Stimulated activated CD8-positive, alpha-beta memory T cell treated with anti-CD3 and anti-CD28 coated beads, Interleukin-4, amount 100 ng/mL, for 1 hour (primary cell): Measurements from ENCODE around the gene SCYGR6.

ENCODE experiments used
- DNase-seq, 2 donors: peaks; one replicate each; pipeline ENCODE4 v3.0.0-alpha.2; 2020; ENCODE audit warnings: low read depth in 2 of 2, low spot score in 1 of 2

SCYGR6 gene

GRCh38 chr2:227716501-227716900 lies 8.1 kb downstream of the SCYGR6 start:
- DNase-seq = no peak

- DNase-seq = no peak
These were observed 11.3 kb downstream of the SCYGR6 start for GRCh38 chr2:227713291-227713690.

- DNase-seq = no peak
These were observed 13.6 kb downstream of the SCYGR6 start for GRCh38 chr2:227710986-227711385.

DNA sequence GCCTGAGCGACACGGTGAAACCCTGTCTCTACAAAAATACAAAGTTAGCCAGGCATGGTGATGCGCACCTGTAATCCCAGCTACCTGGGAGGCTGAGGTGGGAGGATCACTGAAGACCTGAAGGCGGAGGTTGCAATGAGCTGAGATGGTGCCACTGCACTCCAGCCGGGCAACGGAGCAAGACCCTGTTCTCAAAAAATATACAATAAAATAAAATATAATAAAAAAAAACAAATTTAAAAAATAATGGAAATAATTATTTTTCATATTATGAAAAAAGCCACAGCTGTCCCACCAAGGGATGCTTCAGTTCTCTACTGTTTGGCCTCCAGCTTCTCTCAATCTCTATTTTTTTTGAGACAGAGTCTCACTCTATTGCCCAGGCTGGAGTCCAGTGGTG lies 17.2 kb downstream of the SCYGR6 start:
- DNase-seq = no peak

- no peak for DNase-seq
These were observed 17.7 kb downstream of the SCYGR6 start for GRCh38 chr2:227706859-227707258.

DNA sequence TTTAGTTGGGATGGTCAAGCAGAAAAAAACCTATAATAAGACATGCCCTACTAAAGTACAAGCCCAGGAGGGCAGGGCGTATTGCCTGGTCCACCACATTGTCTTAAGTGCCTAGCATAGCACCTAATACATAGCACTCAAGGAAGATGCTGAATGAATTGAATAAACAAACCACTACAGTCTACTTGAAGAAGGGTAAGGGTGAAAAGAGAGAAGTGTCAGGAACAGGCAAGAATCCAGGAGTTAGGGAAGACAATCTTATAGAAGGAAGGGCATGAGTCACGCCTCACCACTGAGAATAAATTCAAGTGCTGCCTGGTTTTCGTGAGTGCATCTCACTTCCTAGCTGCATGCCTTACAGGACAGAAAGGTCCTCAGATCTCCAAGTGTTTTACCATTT lies 20.6 kb downstream of the SCYGR6 start:
- no peak for DNase-seq

GRCh38 chr2:227703280-227703732 lies 21.3 kb downstream of the SCYGR6 start:
- DNase-seq = no peak

DNA sequence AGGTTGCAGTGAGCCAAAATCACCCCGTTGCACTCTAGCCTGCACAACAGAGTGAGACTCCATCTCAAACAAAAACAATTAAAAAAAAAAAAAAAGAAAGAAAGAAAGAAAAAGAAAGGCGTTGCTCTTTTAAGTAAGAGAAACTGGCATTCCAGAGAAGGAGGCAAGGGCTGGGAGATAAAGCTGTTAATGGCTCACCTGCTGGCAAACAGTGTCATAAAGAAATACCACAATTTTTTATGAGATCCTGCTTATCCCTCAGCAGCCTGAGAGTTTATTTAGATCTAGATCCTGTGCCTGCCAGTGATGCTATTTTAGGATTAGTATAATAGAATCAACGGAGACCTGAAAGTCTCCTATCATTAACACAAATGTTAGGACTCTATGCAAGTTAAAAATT lies 23.0 kb downstream of the SCYGR6 start:
- no peak for DNase-seq

DNA sequence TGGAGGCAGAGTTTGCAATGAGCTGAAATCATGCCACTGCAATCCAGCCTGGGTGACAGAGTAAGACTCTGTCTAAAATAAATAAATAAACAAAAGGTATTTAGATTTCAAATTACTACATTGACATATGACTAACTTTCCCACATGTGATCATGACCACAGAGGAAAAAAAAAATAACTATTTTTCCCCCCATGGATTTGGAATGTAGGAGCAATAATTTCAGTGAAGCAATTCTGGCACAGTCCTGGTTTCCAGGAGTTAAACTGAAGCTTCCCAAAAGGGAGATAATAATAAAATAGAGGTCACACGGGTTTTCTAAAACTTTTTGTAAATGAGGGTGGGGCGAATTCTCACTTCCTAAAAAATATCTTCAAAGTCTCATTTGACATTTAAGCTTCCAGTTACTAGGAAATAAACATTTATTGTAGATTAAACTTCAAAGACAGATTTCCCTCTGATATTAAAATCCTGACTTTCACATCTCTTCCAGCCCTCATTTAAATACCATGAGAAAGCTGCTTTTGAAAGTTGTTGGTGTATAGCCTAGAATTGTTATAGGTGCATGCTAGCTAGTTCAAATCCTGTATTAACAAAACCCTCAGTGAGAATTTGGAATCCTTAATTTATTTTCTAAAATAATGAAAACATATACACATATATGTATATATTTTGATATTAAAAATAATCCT lies 27.4 kb downstream of the SCYGR6 start:
- no peak for DNase-seq

- DNase-seq = no peak
These were observed 37.4 kb downstream of the SCYGR6 start for GRCh38 chr2:227687189-227687588.

GRCh38 chr2:227684258-227684657 lies 40.3 kb downstream of the SCYGR6 start:
- no peak for DNase-seq

GRCh38 chr2:227677928-227678327 lies 46.6 kb downstream of the SCYGR6 start:
- DNase-seq = no peak

GRCh38 chr2:227674485-227674884 lies 50.1 kb downstream of the SCYGR6 start:
- no peak for DNase-seq
